SK-N-SH treated with all-trans-retinoic acid at 6 μM for 48 hours (cell line): Measurements from ENCODE around the gene FSD1L.

Source experiments
- ATAC-seq: fragments of 200-7000 bp; cut with Tn5 transposase; 3 replicates; pipeline ENCODE4 v1.9.1; 2020; ENCODE audit warnings: mild to moderate bottlenecking, moderate library complexity
- ARNTL ChIP-seq: fragments of 450-650 bp; formaldehyde crosslinking; IDR thresholded peaks from 2 replicates; pipeline ENCODE4 v1.5.0; 2020; ENCODE audit warnings: low read depth, mild to moderate bottlenecking, moderate library complexity, borderline replicate concordance
- CSDC2 ChIP-seq: fragments of 250-450 bp; sonication (Bioruptor Pico); IDR thresholded peaks from 2 replicates; pipeline ENCODE4 v1.5.0; 2020; ENCODE audit warnings: mild to moderate bottlenecking, moderate library complexity
- ESRRG ChIP-seq: fragments of 250-450 bp; sonication (Bioruptor Pico); IDR thresholded peaks from 2 replicates; pipeline ENCODE4 v1.6.1; 2021; ENCODE audit warnings: mild to moderate bottlenecking
- GLIS3 ChIP-seq: fragments of 250-450 bp; sonication (Bioruptor Pico); IDR thresholded peaks from 2 replicates; pipeline ENCODE4 v1.5.0; 2020; ENCODE audit warnings: mild to moderate bottlenecking, moderate library complexity
- ISL1 ChIP-seq: fragments of 250-450 bp; sonication (Bioruptor Pico); IDR thresholded peaks from 2 replicates; pipeline ENCODE4 v2.1.2; 2022; ENCODE audit warnings: mild to moderate bottlenecking, moderate library complexity
- OSR1 ChIP-seq: fragments of 250-450 bp; sonication (Bioruptor Pico); IDR thresholded peaks from 2 replicates; pipeline ENCODE4 v1.8.0; 2022; ENCODE audit warnings: moderate library complexity, mild to moderate bottlenecking, inconsistent platforms
- PPARA ChIP-seq: fragments of 250-450 bp; sonication (Bioruptor Pico); IDR thresholded peaks from 2 replicates; pipeline ENCODE4 v1.5.0; 2020; ENCODE audit warnings: mild to moderate bottlenecking, borderline replicate concordance
- RARB ChIP-seq: fragments of 250-450 bp; sonication (Bioruptor Pico); IDR thresholded peaks from 2 replicates; pipeline ENCODE4 v1.8.0; 2021; ENCODE audit warnings: mild to moderate bottlenecking, moderate library complexity
- SNAI2 ChIP-seq: fragments of 250-450 bp; sonication (Bioruptor Pico); IDR thresholded peaks from 2 replicates; pipeline ENCODE4 v1.5.0; 2020; ENCODE audit warnings: mild to moderate bottlenecking, moderate library complexity
- TOX ChIP-seq: fragments of 250-450 bp; sonication (Bioruptor Pico); IDR thresholded peaks from 2 replicates; pipeline ENCODE4 v1.8.0; 2021; ENCODE audit warnings: mild to moderate bottlenecking, moderate library complexity, borderline replicate concordance
- ZC3H10 ChIP-seq: fragments of 250-450 bp; sonication (Bioruptor Pico); IDR thresholded peaks from 2 replicates; pipeline ENCODE4 v1.5.1; 2021; ENCODE audit warnings: mild to moderate bottlenecking, moderate library complexity
- ZFP3 ChIP-seq: fragments of 250-450 bp; sonication (Bioruptor Pico); IDR thresholded peaks from 2 replicates; pipeline ENCODE4 v1.5.0; 2020; ENCODE audit warnings: mild to moderate bottlenecking, moderate library complexity
- ZFP30 ChIP-seq: fragments of 450-650 bp; formaldehyde crosslinking; IDR thresholded peaks from 2 replicates; pipeline ENCODE4 v1.5.0; 2022; ENCODE audit warnings: mild to moderate bottlenecking, moderate library complexity
- ZNF565 ChIP-seq: fragments of 450-650 bp; formaldehyde crosslinking; conservative IDR thresholded peaks from 2 replicates; pipeline ENCODE4 v1.5.0; 2020; ENCODE audit warnings: low read depth, mild to moderate bottlenecking, moderate library complexity
- ZNF70 ChIP-seq: fragments of 450-650 bp; formaldehyde crosslinking; IDR thresholded peaks from 2 replicates; pipeline ENCODE4 v1.5.0; 2020; ENCODE audit warnings: mild to moderate bottlenecking, moderate library complexity
- ZNF8 ChIP-seq: fragments of 450-650 bp; formaldehyde crosslinking; IDR thresholded peaks from 2 replicates; pipeline ENCODE4 v1.5.0; 2020; ENCODE audit warnings: mild to moderate bottlenecking, moderate library complexity
- TF ChIP-seq, protein P1 (sequence below): fragments of 250-450 bp; sonication (Bioruptor Pico); IDR thresholded peaks from 2 replicates; pipeline ENCODE4 v1.5.1; 2021; ENCODE audit warnings: mild to moderate bottlenecking, moderate library complexity
- TF ChIP-seq, protein P2 (sequence below): fragments of 250-450 bp; sonication (Bioruptor Pico); IDR thresholded peaks from 2 replicates; pipeline ENCODE4 v1.8.0; 2020; ENCODE audit warnings: mild to moderate bottlenecking, moderate library complexity, borderline replicate concordance
- TF ChIP-seq, protein P3 (sequence below): fragments of 250-450 bp; sonication (Bioruptor Pico); IDR thresholded peaks from 2 replicates; pipeline ENCODE4 v1.8.0; 2021; ENCODE audit warnings: low read depth, mild to moderate bottlenecking, moderate library complexity, borderline replicate concordance
- TF ChIP-seq, protein P4 (sequence below): fragments of 250-450 bp; sonication (Bioruptor Pico); IDR thresholded peaks from 2 replicates; pipeline ENCODE4 v1.5.0; 2020; ENCODE audit warnings: mild to moderate bottlenecking, moderate library complexity
- TF ChIP-seq, protein P5 (sequence below): fragments of 250-450 bp; sonication (Bioruptor Pico); IDR thresholded peaks from 2 replicates; pipeline ENCODE4 v1.5.1; 2020; ENCODE audit warnings: low read depth, mild to moderate bottlenecking, moderate library complexity

The FSD1L gene

DNA sequence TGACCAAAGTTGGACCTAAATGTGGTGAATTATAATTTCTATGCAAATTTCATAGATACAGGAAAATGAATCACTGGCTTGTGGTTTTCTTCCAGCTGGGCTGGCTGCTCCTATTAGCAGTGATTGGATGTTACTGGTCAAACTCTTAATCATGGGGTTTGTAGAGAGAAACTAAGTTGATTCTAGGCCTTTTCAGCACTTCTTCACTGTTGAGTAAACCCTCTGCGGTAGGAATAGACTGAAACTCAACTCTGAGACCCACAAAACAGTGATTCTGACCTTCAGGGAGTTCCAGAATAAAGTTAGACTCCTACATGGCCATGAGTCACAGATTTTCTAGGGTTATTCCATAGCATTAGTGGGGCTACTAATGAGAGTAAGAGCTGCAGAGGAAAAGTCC is 62.2 kb downstream of the FSD1L start:
- TF ChIP-seq CSDC2 (CRISPR knock-in tag) (no peak), TOX (CRISPR knock-in tag) (no peak), ARNTL (CRISPR knock-in tag) (no peak), SNAI2 (CRISPR knock-in tag) (no peak), ZNF8 (CRISPR knock-in tag) (no peak), ZNF565 (CRISPR knock-in tag) (no peak), ZFP30 (CRISPR knock-in tag) (no peak), ZFP3 (CRISPR knock-in tag) (no peak), OSR1 (CRISPR knock-in tag) (no peak), ZC3H10 (no peak), PPARA (CRISPR knock-in tag) (no peak)
- TF ChIP-seq, protein P1, sequence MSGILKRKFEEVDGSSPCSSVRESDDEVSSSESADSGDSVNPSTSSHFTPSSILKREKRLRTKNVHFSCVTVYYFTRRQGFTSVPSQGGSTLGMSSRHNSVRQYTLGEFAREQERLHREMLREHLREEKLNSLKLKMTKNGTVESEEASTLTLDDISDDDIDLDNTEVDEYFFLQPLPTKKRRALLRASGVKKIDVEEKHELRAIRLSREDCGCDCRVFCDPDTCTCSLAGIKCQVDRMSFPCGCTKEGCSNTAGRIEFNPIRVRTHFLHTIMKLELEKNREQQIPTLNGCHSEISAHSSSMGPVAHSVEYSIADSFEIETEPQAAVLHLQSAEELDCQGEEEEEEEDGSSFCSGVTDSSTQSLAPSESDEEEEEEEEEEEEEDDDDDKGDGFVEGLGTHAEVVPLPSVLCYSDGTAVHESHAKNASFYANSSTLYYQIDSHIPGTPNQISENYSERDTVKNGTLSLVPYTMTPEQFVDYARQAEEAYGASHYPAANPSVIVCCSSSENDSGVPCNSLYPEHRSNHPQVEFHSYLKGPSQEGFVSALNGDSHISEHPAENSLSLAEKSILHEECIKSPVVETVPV: no peak
- TF ChIP-seq, protein P2, sequence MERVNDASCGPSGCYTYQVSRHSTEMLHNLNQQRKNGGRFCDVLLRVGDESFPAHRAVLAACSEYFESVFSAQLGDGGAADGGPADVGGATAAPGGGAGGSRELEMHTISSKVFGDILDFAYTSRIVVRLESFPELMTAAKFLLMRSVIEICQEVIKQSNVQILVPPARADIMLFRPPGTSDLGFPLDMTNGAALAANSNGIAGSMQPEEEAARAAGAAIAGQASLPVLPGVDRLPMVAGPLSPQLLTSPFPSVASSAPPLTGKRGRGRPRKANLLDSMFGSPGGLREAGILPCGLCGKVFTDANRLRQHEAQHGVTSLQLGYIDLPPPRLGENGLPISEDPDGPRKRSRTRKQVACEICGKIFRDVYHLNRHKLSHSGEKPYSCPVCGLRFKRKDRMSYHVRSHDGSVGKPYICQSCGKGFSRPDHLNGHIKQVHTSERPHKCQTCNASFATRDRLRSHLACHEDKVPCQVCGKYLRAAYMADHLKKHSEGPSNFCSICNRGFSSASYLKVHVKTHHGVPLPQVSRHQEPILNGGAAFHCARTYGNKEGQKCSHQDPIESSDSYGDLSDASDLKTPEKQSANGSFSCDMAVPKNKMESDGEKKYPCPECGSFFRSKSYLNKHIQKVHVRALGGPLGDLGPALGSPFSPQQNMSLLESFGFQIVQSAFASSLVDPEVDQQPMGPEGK (CRISPR knock-in tag): no peak
- TF ChIP-seq, protein P3, sequence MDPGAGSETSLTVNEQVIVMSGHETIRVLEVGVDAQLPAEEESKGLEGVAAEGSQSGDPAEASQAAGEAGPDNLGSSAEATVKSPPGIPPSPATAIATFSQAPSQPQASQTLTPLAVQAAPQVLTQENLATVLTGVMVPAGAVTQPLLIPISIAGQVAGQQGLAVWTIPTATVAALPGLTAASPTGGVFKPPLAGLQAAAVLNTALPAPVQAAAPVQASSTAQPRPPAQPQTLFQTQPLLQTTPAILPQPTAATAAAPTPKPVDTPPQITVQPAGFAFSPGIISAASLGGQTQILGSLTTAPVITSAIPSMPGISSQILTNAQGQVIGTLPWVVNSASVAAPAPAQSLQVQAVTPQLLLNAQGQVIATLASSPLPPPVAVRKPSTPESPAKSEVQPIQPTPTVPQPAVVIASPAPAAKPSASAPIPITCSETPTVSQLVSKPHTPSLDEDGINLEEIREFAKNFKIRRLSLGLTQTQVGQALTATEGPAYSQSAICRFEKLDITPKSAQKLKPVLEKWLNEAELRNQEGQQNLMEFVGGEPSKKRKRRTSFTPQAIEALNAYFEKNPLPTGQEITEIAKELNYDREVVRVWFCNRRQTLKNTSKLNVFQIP: no peak
- TF ChIP-seq, protein P4, sequence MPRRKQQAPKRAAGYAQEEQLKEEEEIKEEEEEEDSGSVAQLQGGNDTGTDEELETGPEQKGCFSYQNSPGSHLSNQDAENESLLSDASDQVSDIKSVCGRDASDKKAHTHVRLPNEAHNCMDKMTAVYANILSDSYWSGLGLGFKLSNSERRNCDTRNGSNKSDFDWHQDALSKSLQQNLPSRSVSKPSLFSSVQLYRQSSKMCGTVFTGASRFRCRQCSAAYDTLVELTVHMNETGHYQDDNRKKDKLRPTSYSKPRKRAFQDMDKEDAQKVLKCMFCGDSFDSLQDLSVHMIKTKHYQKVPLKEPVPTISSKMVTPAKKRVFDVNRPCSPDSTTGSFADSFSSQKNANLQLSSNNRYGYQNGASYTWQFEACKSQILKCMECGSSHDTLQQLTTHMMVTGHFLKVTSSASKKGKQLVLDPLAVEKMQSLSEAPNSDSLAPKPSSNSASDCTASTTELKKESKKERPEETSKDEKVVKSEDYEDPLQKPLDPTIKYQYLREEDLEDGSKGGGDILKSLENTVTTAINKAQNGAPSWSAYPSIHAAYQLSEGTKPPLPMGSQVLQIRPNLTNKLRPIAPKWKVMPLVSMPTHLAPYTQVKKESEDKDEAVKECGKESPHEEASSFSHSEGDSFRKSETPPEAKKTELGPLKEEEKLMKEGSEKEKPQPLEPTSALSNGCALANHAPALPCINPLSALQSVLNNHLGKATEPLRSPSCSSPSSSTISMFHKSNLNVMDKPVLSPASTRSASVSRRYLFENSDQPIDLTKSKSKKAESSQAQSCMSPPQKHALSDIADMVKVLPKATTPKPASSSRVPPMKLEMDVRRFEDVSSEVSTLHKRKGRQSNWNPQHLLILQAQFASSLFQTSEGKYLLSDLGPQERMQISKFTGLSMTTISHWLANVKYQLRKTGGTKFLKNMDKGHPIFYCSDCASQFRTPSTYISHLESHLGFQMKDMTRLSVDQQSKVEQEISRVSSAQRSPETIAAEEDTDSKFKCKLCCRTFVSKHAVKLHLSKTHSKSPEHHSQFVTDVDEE (CRISPR knock-in tag): no peak
- ATAC-seq: peak; percentile 35; the same call in 1 of the 3 replicates

DNA sequence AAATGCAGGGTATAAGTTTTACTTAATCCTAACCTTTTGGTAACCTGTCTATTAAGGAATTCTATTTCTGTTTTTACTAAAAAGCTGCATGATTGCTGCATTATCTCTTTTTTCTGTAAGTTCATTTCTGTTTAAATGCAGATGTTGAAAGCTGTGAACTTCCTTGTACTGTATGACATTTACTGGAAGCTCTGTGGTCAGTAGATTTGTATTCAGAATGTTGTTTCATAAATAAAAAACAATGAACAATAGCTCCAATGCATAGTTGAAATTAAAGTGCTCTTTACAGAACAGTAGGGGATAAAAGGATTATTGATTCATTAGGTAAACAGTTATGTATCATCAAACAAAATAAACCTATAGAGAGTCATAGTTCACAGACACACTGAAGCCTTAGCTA is 63.6 kb downstream of the FSD1L start:
- TF ChIP-seq, protein P3: no peak
- no peak for TF ChIP-seq ZC3H10
- no peak for TF ChIP-seq ZNF8 (CRISPR knock-in tag)
- TF ChIP-seq, protein P2 (CRISPR knock-in tag): no peak
- no peak for TF ChIP-seq TOX (CRISPR knock-in tag)
- TF ChIP-seq ZNF565 (CRISPR knock-in tag): no peak
- TF ChIP-seq CSDC2 (CRISPR knock-in tag): no peak
- TF ChIP-seq OSR1 (CRISPR knock-in tag): no peak
- no peak for TF ChIP-seq ESRRG
- no peak for TF ChIP-seq RARB (CRISPR knock-in tag)
- TF ChIP-seq, protein P5, sequence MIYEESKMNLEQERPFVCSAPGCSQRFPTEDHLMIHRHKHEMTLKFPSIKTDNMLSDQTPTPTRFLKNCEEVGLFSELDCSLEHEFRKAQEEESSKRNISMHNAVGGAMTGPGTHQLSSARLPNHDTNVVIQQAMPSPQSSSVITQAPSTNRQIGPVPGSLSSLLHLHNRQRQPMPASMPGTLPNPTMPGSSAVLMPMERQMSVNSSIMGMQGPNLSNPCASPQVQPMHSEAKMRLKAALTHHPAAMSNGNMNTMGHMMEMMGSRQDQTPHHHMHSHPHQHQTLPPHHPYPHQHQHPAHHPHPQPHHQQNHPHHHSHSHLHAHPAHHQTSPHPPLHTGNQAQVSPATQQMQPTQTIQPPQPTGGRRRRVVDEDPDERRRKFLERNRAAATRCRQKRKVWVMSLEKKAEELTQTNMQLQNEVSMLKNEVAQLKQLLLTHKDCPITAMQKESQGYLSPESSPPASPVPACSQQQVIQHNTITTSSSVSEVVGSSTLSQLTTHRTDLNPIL (CRISPR knock-in tag): no peak
- TF ChIP-seq ISL1 (CRISPR knock-in tag): no peak
- TF ChIP-seq SNAI2 (CRISPR knock-in tag): no peak
- no peak for TF ChIP-seq ZNF70 (CRISPR knock-in tag)
- TF ChIP-seq ARNTL (CRISPR knock-in tag): no peak
- TF ChIP-seq ZFP3 (CRISPR knock-in tag): no peak
- no peak for TF ChIP-seq GLIS3 (CRISPR knock-in tag)
- no peak for ATAC-seq
